Measurements from ENCODE around the gene D2HGDH. TPM values are rescaled to one million over a fixed set of nuclear protein-coding genes. Genes with fewer than 3 reads are reported as not detected.

D2HGDH gene
- total and polyA plus RNA-seq, 9 of the 15 experiments (the other 6 are each of a cell fraction or from before 2014, with no cell fraction given) = 0.39 to 30.8 (median 10.3) TPM

DNA sequence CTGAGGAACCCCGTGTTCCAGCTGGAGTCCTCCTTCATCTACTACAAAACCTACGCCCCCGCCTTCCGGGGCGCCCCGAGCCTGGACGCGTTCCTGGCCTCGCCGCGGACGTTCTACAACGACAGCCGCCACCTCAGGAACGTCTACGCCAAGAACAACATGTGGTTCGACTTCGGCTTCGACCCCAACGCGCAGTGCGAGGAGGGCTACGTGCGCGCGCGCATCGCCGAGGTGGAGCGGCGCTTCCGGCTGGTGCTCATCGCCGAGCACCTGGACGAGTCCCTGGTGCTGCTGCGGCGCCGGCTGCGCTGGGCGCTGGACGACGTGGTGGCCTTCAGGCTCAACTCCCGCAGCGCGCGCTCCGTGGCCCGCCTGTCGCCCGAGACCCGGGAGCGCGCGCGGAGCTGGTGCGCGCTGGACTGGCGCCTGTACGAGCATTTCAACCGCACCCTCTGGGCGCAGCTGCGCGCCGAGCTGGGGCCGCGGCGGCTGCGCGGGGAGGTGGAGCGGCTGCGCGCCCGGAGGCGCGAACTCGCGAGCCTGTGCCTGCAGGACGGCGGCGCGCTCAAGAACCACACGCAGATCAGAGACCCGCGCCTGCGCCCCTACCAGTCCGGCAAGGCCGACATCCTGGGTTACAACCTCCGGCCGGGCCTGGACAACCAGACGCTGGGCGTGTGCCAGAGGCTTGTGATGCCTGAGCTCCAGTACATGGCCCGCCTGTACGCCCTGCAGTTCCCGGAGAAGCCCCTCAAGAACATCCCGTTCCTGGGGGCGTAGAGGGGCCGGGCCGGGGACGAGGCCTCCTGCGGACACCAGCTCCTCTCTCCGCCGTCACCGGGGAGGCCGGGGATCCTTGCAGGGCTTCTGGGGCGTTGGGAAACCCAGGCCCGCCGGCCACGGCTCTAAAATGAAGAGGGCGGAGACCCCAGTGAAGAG is 69.2 kb downstream of the D2HGDH start:
- Histone ChIP-seq H3K27me3 (ENCODE audit: control insufficient read depth in 2 of 2, insufficient read depth in 2 of 2, low read length in 2 of 2) (no peaks in the 10 kb centered on the region), H3K9ac (ENCODE audit: insufficient read depth in 1 of 2, low read depth in 2 of 2, low read length in 2 of 2) (no peak overlapping the region; a peak in 1 of 4 replicates), H4K20me1 (replicated peaks; ENCODE audit: control insufficient read depth, insufficient read depth, low read length) (no peaks in the 10 kb centered on the region), H3K9me1 (ENCODE audit: control insufficient read depth, insufficient read depth, low read length) (no peaks in the 10 kb centered on the region), H3K27ac (ENCODE audit: extremely low read depth, low read depth, low read length) (peak overlapping the region; percentile 98; the same call in 2 of the 3 replicates), H3K4me3 (no peak overlapping the region), H3K4me2 (ENCODE audit: insufficient read depth, low read length) (no peak overlapping the region), H2AFZ (ENCODE audit: low read depth, low read length) (no peak overlapping the region), H3K36me3 (ENCODE audit: control insufficient read depth, insufficient read depth, low read length) (no peaks in the 10 kb centered on the region), H3K79me2 (ENCODE audit: control insufficient read depth, insufficient read depth, low read length) (peaks cover 3% of the 10 kb centered on the region; the same call in 1 of the 3 replicates), H3K9me3 (replicated peaks; ENCODE audit: control insufficient read depth, insufficient read depth, low read depth, low read length) (no peaks in the 10 kb centered on the region; the same call in 1 of the 2 replicates), H3K4me1 (replicated peaks in 1 of 2; ENCODE audit: control insufficient read depth in 2 of 2, insufficient read depth in 2 of 2, low read length in 2 of 2) (peaks cover 20 to 59% of the 10 kb centered on the region in 2 experiments)
- no TSS peak for BruUV-seq (replicated peaks)
- FAIRE-seq (no peak), ATAC-seq (no peak), DNase-seq (ENCODE audit: extremely low read depth in 1 of 4, low spot score in 3 of 4) (peak in 1 of 4 experiments; percentile 6)
- intact Hi-C loops (cut with micrococcal nuclease) = no loop called here
- TF ChIP-seq MAX (CRISPR knock-in tag; IDR thresholded peaks at IDR 0.05) = 0 out of 2 replicates have a peak, but pooled peaks have one; percentile 11
- TF ChIP-seq MEF2A (IDR thresholded peaks at IDR 0.05; ENCODE audit: control insufficient read depth, low read depth, low read length) = no peak
- no peak for TF ChIP-seq BRD4 (IDR thresholded peaks at IDR 0.05)
- TF ChIP-seq, protein P1, sequence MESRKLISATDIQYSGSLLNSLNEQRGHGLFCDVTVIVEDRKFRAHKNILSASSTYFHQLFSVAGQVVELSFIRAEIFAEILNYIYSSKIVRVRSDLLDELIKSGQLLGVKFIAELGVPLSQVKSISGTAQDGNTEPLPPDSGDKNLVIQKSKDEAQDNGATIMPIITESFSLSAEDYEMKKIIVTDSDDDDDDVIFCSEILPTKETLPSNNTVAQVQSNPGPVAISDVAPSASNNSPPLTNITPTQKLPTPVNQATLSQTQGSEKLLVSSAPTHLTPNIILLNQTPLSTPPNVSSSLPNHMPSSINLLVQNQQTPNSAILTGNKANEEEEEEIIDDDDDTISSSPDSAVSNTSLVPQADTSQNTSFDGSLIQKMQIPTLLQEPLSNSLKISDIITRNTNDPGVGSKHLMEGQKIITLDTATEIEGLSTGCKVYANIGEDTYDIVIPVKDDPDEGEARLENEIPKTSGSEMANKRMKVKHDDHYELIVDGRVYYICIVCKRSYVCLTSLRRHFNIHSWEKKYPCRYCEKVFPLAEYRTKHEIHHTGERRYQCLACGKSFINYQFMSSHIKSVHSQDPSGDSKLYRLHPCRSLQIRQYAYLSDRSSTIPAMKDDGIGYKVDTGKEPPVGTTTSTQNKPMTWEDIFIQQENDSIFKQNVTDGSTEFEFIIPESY (CRISPR knock-in tag; IDR thresholded peaks at IDR 0.05) = peak; percentile 53; the same call in 1 of the 2 replicates
- TF ChIP-seq RBFOX2 (IDR thresholded peaks at IDR 0.05; ENCODE audit: low read depth, low read length) = 0 out of 2 replicates have a peak, but pooled peaks have one; percentile 30
- TF ChIP-seq PRMT5 (CRISPR knock-in tag; IDR thresholded peaks at IDR 0.05) = no peak
- no peak for TF ChIP-seq FOXK1 (CRISPR knock-in tag; IDR thresholded peaks at IDR 0.05; ENCODE audit: borderline replicate concordance)
- TF ChIP-seq POLR2G (IDR thresholded peaks at IDR 0.05; ENCODE audit: low read depth, low read length) = peak; percentile 34; the same call in 1 of the 2 replicates
- no peak for TF ChIP-seq FOS (IDR thresholded peaks at IDR 0.05; ENCODE audit: extremely low read depth, insufficient read length)
- no peak for TF ChIP-seq SMARCB1 (IDR thresholded peaks at IDR 0.05; ENCODE audit: insufficient read length, low read depth)
- TF ChIP-seq CREB3 (tag; conservative IDR thresholded peaks at IDR 0.05; ENCODE audit: low read depth) = no peak
- TF ChIP-seq MCM5 (IDR thresholded peaks at IDR 0.05; ENCODE audit: low read depth) = no peak
- in situ Hi-C loops (cut with MboI) = no loop called here
- CTCF ChIA-PET (ENCODE audit: low intra/inter-chr PET ratio) = no interaction called here
- no CpG with 5 or more reads among the region's 109 CpGs for WGBS (ENCODE audit: insufficient coverage, low coverage, missing lambda C conversion rate)
- POLR2A ChIA-PET = interaction anchor here (1.2 kb wide), 1 partner anchor 9 kb away, joined by 4 read pairs; no protein-coding TSS in a partner anchor
